ENCODE data around the gene IGFBP4. TPM values are rescaled to one million over a fixed set of nuclear protein-coding genes. Genes with fewer than 3 reads are reported as not detected.
"Not testable (repeated sequence)": the region's sequence is repeated elsewhere in the genome, so short reads cannot be mapped to it uniquely, and the experiment has no call there.

The IGFBP4 gene
- polyA plus RNA-seq, 1 experiment: 1,200 TPM

DNA sequence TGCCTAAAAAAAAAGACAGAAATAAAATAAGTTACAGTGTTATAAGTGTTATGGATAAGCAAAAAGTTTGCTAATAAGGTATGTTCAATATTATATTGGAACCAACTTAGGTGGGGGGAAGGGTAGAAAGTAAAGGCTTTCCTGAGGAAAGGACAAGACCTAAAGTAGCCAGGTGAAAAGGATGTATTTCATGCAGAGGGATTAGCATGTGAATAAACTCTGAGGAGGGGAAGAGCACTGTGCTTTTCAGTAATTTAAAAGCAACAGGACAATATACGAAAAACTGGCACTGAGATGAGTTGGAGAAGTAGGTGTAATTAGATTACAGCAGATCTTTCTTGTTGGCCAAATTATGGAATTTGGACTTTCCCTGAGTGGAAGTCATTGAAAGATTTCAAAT lies 33.2 kb upstream of the IGFBP4 start:
- DNase-seq (ENCODE audit: low read depth): no peak
- Histone ChIP-seq H3K4me3 (ENCODE audit: low read depth, low read length) (no peak overlapping the region), H3K36me3 (ENCODE audit: control insufficient read depth, insufficient read depth, low read length) (no peaks in the 10 kb centered on the region), H3K27me3 (ENCODE audit: control insufficient read depth, insufficient read depth, low read length) (no peaks in the 10 kb centered on the region)
- TF ChIP-seq, protein P1, sequence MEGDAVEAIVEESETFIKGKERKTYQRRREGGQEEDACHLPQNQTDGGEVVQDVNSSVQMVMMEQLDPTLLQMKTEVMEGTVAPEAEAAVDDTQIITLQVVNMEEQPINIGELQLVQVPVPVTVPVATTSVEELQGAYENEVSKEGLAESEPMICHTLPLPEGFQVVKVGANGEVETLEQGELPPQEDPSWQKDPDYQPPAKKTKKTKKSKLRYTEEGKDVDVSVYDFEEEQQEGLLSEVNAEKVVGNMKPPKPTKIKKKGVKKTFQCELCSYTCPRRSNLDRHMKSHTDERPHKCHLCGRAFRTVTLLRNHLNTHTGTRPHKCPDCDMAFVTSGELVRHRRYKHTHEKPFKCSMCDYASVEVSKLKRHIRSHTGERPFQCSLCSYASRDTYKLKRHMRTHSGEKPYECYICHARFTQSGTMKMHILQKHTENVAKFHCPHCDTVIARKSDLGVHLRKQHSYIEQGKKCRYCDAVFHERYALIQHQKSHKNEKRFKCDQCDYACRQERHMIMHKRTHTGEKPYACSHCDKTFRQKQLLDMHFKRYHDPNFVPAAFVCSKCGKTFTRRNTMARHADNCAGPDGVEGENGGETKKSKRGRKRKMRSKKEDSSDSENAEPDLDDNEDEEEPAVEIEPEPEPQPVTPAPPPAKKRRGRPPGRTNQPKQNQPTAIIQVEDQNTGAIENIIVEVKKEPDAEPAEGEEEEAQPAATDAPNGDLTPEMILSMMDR (IDR thresholded peaks at IDR 0.05; ENCODE audit: insufficient read depth, low read depth, low read length): no peak
- ChIA-PET CTCF (interaction anchor here (0.9 to 2.0 kb wide), 7 partner anchors 9 to 150 kb away, joined by 3 to 7 read pairs (median 4); no protein-coding TSS in a partner anchor), POLR2A (interaction anchor here (0.5 to 0.6 kb wide), 2 partner anchors 44 to 76 kb away, joined by 3 to 10 read pairs; no protein-coding TSS in a partner anchor)

- H3K4me3 ChIP-seq (ENCODE audit: low read depth, low read length): no peak overlapping the region
- POLR2A ChIA-PET: no interaction called here
- CTCF ChIA-PET: interaction anchor here (0.7 to 1.7 kb wide), 8 partner anchors 9 to 204 kb away, joined by 3 to 6 read pairs (median 4); no protein-coding TSS in a partner anchor
- no peaks in the 10 kb centered on the region for H3K36me3 ChIP-seq (ENCODE audit: control insufficient read depth, insufficient read depth, low read length)
- DNase-seq (ENCODE audit: low read depth): no peak
- H3K27me3 ChIP-seq (ENCODE audit: control insufficient read depth, insufficient read depth, low read length): no peaks in the 10 kb centered on the region
- TF ChIP-seq, protein P1 (IDR thresholded peaks at IDR 0.05; ENCODE audit: insufficient read depth, low read depth, low read length): no peak
Observed at GRCh38 chr17:40411821-40412220, 31.4 kb upstream of the IGFBP4 start.

- no peaks in the 10 kb centered on the region for H3K27me3 ChIP-seq (ENCODE audit: control insufficient read depth, insufficient read depth, low read length)
- no peak for DNase-seq (ENCODE audit: low read depth)
- CTCF ChIA-PET: interaction anchor here (0.7 to 3.9 kb wide), 7 partner anchors 11 to 147 kb away, joined by 3 to 20 read pairs (median 4); no protein-coding TSS in a partner anchor
- no peaks in the 10 kb centered on the region for H3K36me3 ChIP-seq (ENCODE audit: control insufficient read depth, insufficient read depth, low read length)
- TF ChIP-seq, protein P1 (IDR thresholded peaks at IDR 0.05; ENCODE audit: insufficient read depth, low read depth, low read length): no peak
- H3K4me3 ChIP-seq (ENCODE audit: low read depth, low read length): no peak overlapping the region
- POLR2A ChIA-PET: no interaction called here
Observed at GRCh38 chr17:40412880-40413279, 30.4 kb upstream of the IGFBP4 start.

GRCh38 chr17:40414312-40414711 lies 28.9 kb upstream of the IGFBP4 start:
- POLR2A ChIA-PET; H3K27me3 ChIP-seq (ENCODE audit: control insufficient read depth, insufficient read depth, low read length); DNase-seq (ENCODE audit: low read depth); H3K4me3 ChIP-seq (ENCODE audit: low read depth, low read length); H3K36me3 ChIP-seq (ENCODE audit: control insufficient read depth, insufficient read depth, low read length): not testable (repeated sequence)
- CTCF ChIA-PET: interaction anchor here (0.6 to 3.9 kb wide), 22 partner anchors 10 to 692 kb away, joined by 3 to 32 read pairs (median 4); no protein-coding TSS in a partner anchor

GRCh38 chr17:40415390-40415789 lies 27.9 kb upstream of the IGFBP4 start:
- TF ChIP-seq, protein P1 (IDR thresholded peaks at IDR 0.05; ENCODE audit: insufficient read depth, low read depth, low read length): peak; percentile 60
- Histone ChIP-seq H3K36me3 (ENCODE audit: control insufficient read depth, insufficient read depth, low read length) (no peaks in the 10 kb centered on the region), H3K4me3 (ENCODE audit: low read depth, low read length) (no peak overlapping the region), H3K27me3 (ENCODE audit: control insufficient read depth, insufficient read depth, low read length) (no peaks in the 10 kb centered on the region)
- ChIA-PET CTCF (interaction anchor here (0.7 to 4.1 kb wide), 33 partner anchors 9 to 410 kb away, joined by 3 to 32 read pairs (median 4); no protein-coding TSS in a partner anchor), POLR2A (no interaction called here)
- DNase-seq (ENCODE audit: low read depth): no peak

DNA sequence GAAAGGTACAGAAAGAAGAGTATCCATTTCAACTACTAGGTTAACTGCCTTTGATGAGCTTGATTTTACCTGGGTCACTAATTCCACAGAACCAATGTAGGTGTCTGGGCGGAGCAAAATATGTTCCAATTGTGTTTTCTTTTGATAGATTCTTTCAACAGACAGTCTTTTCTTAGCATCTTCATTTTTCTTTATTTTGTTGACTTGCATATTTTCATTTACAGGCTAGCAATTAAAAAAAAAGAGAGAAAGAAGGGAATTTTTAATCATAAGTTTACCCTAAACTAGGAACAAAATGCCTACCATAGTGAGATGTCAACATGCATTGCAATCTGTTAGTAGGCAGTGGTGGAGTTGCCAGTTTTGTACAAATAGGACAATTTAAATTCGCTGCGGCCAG lies 26.6 kb upstream of the IGFBP4 start:
- POLR2A ChIA-PET: no interaction called here
- Histone ChIP-seq H3K36me3 (ENCODE audit: control insufficient read depth, insufficient read depth, low read length) (no peaks in the 10 kb centered on the region), H3K27me3 (ENCODE audit: control insufficient read depth, insufficient read depth, low read length) (no peaks in the 10 kb centered on the region), H3K4me3 (ENCODE audit: low read depth, low read length) (peak overlapping the region; percentile 56)
- CTCF ChIA-PET: interaction anchor here (1.0 to 4.1 kb wide), 12 partner anchors 10 to 227 kb away, joined by 3 to 32 read pairs (median 10); partner anchors contain the start of gene IGFBP4
- TF ChIP-seq, protein P1 (IDR thresholded peaks at IDR 0.05; ENCODE audit: insufficient read depth, low read depth, low read length): no peak
- no peak for DNase-seq (ENCODE audit: low read depth)

All from BJ (cell line).